CD4-positive, alpha-beta T cell treated with Interleukin-17A for 1 hour (primary cell): ENCODE measurements around the gene TNNT2.

Source experiments
- DNase-seq: peaks from one replicate; pipeline ENCODE4 v3.0.0-alpha.2; 2020

The TNNT2 gene

DNA sequence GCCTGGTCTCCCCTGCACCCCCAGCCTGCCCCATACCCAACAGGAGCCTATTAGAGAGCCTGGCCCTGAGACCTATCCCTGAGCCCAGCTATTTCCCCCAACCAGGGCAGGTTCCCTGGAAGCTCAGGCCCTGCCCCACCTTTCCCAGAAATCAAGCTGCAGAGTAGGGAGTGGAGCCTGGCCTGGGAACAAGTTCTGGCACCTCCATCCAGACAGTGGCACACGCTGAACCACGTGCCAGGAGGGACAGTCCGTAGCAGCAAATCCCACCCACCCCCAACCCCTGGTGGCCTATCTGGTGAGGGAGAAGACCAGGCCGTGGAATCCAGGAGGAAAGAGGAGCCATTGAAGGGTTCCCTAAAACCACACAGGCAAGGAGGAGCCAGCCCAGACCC lies 22.6 kb downstream of the TNNT2 start:
- DNase-seq: no peak

DNA sequence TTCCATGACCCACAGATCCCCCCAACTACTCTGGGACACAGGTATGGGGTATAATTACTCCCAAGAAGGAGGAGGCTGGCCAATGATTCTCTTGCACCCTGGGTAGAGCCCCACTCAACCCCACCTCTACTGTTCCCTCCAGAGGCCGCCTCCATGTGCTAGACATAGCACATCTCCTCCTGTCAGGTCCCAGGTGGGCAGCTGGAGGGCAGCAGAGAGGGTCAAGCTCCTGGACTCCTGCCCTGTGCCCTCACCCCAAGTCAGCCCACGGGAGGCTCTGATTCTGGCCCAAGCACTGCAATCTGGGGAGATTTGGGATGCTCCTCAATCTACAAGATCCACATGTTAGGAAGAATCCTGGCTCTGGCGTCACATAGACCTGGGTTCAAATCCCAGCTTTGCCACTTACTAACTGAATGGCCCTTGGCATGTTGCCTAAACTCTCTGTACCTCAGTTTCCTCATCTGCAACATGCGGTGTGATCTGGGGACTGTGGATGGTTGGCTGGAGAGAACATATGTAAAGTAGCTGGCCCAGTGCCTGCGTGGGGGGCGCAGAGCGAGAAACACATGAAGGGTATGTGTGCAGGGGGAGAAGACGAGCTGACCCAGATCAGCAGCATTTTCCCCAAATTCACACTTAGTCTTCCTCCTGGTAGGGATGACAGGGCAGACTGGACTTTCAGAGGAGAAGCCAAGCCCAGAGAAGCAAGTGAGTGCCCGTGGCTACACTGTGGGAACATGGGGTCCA lies 23.2 kb downstream of the TNNT2 start:
- DNase-seq: no peak

GRCh38 chr1:201353186-201353940 lies 24.1 kb downstream of the TNNT2 start:
- no peak for DNase-seq

DNA sequence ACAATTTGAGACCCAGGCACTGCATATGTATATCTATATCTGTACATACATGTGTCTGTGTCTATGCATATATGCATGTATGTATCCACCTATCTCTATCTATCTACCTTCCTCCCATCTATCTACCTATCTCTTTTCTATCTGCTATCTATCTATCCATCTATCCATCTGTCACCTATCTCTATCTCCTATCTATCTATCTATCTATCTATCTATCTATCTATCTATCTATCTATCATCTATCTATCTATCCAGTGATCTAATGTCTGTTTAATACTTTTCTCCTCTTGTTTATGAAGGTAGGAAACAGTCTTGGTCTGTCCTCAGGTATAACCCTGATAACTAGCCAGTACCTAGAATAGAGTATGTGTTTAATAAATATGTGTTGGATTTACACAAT lies 25.9 kb downstream of the TNNT2 start:
- DNase-seq: no peak

DNA sequence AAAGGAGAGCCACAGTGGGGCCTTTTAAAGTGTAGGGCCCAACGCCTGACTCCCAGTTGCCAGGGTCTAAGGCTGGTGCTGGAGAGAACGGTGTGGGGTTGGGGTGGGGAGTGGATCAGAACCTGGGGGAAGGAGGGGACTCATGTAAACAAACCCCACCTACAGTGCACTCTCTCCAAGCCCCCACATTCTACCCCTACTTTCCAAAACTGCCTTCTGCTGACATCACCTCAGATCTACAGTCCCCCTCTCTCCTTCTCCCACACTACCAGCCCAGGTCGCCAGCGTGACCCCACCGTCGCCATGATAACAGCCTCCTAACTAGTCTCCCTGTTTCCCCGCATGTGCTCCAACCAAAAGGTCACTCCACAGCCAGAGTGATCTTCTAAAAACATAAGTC lies 26.6 kb downstream of the TNNT2 start:
- no peak for DNase-seq

- DNase-seq: no peak
Observed at GRCh38 chr1:201350361-201350725, 27.1 kb downstream of the TNNT2 start.

- no peak for DNase-seq
Observed at GRCh38 chr1:201349092-201349491, 28.4 kb downstream of the TNNT2 start.

- peak; percentile 2 for DNase-seq
Observed at GRCh38 chr1:201348211-201348566, 29.3 kb downstream of the TNNT2 start.

DNA sequence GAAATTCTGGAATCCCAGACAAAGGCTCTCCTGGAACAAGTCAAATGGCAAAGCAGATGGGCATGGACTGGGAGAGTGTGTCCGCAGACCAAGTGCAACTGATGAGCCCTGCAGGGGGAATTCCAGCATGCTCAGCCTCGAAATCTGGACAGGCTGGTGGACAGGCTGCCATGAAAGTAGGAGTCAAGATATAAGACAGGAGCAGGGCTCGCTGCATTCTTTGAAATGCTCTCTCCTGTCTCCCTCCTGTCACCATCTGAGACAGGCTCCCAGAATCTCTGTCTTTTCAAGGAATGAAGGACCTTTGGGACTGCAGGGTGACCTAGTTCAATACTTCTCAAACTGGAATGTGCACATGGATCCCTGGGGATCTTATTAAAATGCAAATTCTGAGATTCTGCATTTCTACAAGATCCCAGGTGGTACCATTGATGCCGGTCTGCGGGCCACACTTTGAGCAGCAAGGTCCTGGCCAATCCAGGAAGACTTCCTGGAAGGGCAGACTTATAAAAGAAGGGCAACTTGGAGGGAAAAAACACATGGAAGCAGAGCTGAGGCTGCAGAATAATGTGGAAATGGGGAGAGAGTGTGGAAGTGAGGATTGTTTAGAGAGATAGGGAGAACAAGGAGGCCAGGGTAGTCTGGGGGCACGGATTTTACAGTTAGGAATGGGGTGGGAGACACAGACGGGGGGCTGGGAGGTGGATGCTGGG lies 29.8 kb downstream of the TNNT2 start:
- DNase-seq: no peak

DNA sequence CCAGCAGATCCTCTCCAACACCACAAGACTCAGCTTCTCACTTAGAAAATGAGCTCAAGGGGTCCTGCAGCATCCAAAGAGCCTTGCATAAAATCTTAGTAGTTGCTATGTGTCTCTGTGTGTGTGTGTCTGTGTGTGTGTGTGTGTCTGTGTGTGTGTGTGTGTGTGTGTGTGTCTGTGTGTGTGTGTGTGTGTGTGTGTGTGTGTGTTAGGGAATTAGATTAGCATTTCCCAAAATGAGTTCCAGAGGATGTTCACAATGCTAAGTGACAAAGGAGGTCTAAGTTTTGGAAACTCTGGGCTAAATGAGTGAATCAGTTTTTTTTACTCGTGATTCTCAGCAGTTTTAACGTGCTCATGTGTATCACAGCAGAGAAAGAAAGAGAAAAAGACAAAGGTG lies 30.5 kb downstream of the TNNT2 start:
- no peak for DNase-seq

GRCh38 chr1:201346337-201346939 lies 31.0 kb downstream of the TNNT2 start:
- DNase-seq: no peak

DNA sequence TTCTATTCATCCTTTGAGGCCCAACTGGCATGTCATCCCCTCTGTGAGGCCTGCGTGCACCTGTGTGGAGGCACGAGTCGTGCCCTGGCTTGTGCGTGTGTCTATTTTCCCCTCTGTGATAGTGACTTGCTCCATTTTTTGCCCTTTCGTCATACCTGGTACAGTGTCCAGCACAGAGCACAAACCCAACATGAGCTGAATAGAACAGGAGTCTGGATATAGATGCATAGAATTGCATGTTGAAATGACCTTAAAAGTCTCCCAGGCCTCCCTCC lies 32.5 kb downstream of the TNNT2 start:
- no peak for DNase-seq

DNA sequence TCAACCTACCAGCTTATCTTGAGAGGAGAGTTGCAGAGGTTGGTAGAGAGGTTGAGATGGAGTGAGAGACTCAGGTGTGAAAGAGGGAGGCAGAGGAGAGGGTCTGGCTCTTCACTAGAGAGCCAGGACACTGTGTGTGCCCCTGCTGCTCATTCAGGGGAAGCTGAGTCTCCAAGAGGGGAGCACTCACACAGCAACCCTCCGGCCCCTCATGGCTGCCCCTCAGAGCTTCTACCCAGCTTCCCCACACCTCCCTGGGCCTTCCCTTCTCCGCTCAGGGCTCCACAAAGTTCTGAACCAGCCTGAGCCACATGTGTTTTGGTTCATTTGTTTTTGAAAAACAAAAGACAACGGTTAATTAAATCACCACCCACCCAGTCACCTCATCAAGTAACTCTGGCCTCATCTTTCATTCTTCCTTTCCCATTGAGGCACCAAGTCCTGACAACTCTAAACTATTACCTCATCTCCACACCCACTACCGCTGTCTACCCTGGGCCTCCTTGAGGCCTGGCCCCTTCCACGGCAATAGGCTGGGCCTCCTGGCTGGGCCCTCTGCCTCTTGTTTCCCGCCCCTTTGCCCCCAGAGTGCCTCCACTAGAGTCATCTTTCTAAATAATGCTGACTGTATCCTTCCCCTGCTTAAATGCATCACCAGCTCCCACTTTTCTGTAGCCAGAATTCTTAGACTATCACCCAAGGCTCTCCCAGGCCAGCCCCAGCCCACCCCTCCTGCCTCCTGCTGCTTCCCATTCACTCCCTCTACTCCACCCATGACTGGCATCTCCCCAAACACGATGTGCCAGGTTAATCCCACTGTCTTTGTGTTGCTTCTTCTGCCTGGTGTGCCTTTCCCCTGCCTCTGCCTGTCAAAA lies 33.0 kb downstream of the TNNT2 start:
- DNase-seq: no peak

DNA sequence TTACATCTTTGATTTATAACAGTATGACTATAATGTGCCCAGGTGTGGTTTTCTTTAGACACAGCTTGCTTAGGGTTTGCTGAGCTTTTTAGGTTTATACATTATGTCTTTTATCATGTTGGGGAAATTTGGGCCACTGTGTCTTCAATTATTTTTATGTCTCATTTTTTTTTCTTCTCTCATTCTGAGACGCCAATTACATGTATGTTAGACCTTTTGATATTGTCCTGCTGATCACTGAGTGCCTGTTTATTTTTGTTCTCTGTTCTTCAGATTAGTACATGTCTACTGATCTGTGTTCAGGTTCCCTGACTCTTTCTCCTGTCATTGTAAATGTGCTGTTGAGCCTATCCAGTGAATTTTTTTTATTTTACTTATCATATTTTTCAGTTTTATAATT lies 36.1 kb downstream of the TNNT2 start:
- DNase-seq: no peak

DNA sequence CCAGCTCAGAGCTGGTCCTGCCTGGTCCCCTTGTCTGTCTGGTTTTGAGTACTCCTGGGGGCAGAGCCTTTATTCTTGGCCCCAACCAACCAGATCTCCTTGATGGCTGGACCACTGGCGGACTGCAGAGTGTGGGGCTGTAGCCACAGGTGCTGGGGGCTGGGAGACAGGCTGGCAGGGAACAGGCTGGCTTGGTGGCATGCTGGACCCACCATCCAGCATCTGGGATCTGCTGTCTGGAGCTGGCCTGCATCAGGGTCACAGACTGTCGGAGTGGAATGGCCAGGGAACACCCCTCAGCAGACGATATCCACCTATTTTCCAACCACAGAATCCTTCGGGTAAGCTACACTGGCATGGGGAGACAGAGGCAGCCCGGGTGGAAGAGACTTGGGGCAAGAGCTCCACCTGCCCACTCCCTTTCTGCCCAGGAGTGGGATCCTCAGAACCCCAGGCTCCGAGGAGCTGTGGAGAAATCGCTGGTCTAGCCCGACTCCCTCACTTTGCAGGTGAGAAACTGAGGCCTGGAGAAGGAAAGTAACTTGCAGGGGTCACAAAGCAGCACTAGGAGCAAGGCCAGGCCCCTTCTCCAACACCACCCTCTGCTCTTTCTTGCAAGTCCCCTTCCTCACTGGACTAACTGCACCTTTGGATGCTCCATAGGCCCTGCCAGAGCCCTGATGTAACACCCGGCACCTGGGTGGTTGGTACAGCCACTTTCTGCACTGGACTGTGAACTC lies 40.6 kb downstream of the TNNT2 start:
- DNase-seq: no peak

DNA sequence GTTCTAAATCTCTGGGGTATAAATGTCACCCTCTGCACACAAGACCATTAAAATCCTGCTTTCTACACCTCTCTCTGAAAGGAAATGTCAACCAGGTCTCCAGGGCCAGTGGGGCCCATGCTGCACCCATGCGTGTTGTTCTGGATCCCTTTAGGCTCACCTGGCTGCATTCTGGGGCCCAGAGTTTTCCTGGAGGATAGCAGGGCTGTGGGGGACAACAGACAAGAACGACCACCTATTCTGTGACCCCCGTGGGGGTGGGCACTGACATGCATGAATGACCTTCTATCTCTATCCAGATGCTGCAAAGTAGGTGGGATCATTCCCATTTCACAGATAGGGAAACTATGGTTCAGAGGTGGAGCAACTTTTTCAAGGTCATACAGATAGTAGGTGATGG lies 41.6 kb downstream of the TNNT2 start:
- no peak for DNase-seq

GRCh38 chr1:201335174-201335870 lies 42.2 kb downstream of the TNNT2 start:
- DNase-seq: no peak

DNA sequence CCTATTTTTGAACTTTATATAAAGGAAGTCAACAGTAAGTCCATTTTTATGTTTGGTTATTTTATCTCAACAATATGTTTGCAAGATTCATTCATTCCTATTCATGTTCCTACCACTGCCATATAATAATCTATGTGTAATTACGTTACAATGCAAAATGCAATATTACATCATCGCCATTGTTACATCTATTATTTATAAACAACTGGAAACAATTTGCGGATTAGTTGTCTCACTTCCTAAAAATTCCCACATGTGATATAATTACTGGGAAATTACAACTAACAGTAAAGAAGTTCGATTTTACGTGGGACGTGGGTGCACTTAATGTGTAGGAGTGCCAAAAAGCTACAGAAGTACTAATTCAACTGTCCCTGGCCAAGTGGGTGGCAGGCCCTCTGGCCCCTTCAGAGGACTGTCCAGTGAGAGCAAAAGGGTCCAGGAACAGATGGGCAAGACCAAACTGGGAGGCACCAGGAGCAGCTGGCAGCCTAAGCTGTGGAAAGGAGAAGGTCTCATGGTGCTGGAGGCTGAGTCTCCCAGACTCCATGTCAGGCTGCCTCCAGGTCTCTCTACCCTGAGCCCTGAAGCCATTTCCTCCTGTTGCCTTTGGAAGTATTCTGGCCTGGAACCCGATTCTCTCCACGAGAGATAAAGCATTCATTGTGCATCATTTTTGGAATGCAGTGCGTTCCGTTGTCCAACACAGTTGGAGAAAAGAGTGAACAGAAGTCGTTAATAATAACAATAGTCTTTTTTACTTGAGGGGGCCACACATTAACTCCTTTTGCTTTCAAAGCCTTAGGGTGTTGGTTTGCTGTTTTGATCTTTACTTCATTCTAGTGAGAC lies 42.9 kb downstream of the TNNT2 start:
- DNase-seq: no peak

GRCh38 chr1:201332616-201333335 lies 44.7 kb downstream of the TNNT2 start:
- no peak for DNase-seq

DNA sequence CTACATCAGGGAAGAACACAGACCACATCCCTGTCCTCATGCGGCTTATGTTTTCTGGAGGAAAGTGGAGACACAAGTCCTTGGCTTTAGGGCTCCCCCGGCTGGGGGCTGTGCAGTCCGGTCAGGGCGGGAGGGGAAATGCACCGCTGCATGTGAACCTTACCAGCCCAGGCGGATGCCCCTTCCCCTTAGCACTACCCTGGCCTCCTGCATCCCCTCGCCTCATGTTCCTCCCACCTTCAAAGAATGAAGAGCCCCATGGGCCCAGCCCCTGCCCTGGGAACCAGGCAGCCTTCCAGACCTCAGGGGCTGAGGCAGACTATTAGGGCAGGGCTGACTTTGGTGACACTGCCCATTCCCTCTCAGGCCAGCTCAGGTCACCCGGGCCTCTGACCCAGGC lies 45.5 kb downstream of the TNNT2 start:
- DNase-seq: no peak
